Aortic smooth muscle cell (primary cell): Measurements from ENCODE around the gene COL6A2. TPM values are rescaled to one million over a fixed set of nuclear protein-coding genes. Genes with fewer than 3 reads are reported as not detected.

ENCODE experiments used
- total RNA-seq: library from RNA; depleted of rRNA; stranded (reverse); fragments of >200 nt; gene quantifications from 2 replicates; pipeline ENCODE4 v1.2.3, GENCODE V29; 2014

COL6A2 gene
- total RNA-seq, result 1,217 and 1,284 TPM in 2 replicates

GRCh38 chr21:46097336-46098293, at the start of gene COL6A2:
TSS of gene COL6A2 (plus strand) at chr21:46098112.

GRCh38 chr21:46155514-46156377, 57.8 kb downstream of the COL6A2 start, which contains the start of gene FTCD:
TSS of gene FTCD (minus strand) at chr21:46155579. CDS start at chr21:46155523, 56 bp downstream.

Other genes with a start within 250 kb of the COL6A2 start
- gene COL6A1, start 116.3 kb upstream of the COL6A2 start, total RNA-seq, result 790 and 980 TPM in 2 replicates
- gene FTCD, start 57.5 kb downstream of the COL6A2 start, total RNA-seq, result 0.13 TPM in 1 of 2 replicates, not detected in the other
- 3.8 and 4.7 TPM in 2 replicates for gene SPATC1L, start 86.3 kb downstream of the COL6A2 start, total RNA-seq
- gene LSS, start 130.7 kb downstream of the COL6A2 start, total RNA-seq, result 74.1 and 114 TPM in 2 replicates
- gene MCM3AP, start 187.5 kb downstream of the COL6A2 start, total RNA-seq, result 78.2 and 83.1 TPM in 2 replicates
- gene YBEY, start 188.2 kb downstream of the COL6A2 start, total RNA-seq, result 11.5 and 14.7 TPM in 2 replicates
- gene C21orf58, start 225.8 kb downstream of the COL6A2 start, total RNA-seq, result 3.4 and 6.2 TPM in 2 replicates
- 26.3 and 26.4 TPM in 2 replicates for gene PCNT, start 226.0 kb downstream of the COL6A2 start, total RNA-seq